OCI-LY1 (cell line): ENCODE results near the gene ADRB1.

Experiments
- EZH2 ChIP-seq: fragments of 200-600 bp; sonication (generic), shearing (Covaris generic); IDR thresholded peaks from 2 replicates; pipeline ENCODE4 v1.8.0; 2017; ENCODE audit warnings: borderline replicate concordance, mixed run types, mild to moderate bottlenecking, antibody characterized with exemption, low read length, moderate library complexity, mixed read lengths
- TF ChIP-seq, protein P1 (sequence below): fragments of 200-600 bp; sonication (generic), shearing (Covaris generic); IDR thresholded peaks from 2 replicates; pipeline ENCODE4 v1.5.1; 2017; ENCODE audit warnings: mild to moderate bottlenecking, antibody characterized with exemption, low read length, moderate library complexity, mixed read lengths

DNA sequence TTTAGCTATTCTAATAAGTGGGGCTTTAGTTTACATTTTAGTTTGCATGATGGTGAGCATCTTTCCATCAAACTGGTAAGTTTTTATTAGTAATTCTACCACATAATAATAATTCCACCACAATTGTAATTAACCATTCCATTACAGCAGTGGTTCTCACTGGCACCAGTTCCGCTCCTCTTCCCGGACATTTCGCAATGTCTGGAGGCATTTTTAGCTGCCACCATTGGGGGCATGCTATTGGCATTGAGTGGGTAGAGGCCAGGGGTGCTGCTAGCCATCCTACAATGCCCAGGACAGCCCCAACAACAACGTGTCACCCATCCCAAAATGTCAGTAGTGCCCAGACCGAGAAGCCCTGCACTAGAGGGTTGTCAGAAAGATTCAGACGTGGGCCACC, 31.4 kb downstream of the ADRB1 start:
- TF ChIP-seq EZH2: no peak
- TF ChIP-seq, protein P1, sequence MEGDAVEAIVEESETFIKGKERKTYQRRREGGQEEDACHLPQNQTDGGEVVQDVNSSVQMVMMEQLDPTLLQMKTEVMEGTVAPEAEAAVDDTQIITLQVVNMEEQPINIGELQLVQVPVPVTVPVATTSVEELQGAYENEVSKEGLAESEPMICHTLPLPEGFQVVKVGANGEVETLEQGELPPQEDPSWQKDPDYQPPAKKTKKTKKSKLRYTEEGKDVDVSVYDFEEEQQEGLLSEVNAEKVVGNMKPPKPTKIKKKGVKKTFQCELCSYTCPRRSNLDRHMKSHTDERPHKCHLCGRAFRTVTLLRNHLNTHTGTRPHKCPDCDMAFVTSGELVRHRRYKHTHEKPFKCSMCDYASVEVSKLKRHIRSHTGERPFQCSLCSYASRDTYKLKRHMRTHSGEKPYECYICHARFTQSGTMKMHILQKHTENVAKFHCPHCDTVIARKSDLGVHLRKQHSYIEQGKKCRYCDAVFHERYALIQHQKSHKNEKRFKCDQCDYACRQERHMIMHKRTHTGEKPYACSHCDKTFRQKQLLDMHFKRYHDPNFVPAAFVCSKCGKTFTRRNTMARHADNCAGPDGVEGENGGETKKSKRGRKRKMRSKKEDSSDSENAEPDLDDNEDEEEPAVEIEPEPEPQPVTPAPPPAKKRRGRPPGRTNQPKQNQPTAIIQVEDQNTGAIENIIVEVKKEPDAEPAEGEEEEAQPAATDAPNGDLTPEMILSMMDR: no peak
